DMS153 treated with DMSO at 0.1 percent for 48 hours (cell line): ENCODE data around the gene SSBP3.
A peak's percentile ranks its signal among the peaks of the same experiment; 100 is the strongest.
"Not testable (repeated sequence)": the region's sequence is repeated elsewhere in the genome, so short reads cannot be mapped to it uniquely, and the experiment has no call there.

ENCODE experiments used
- DNase-seq: peaks from one replicate; lab custom pipeline; 2025; ENCODE audit not compliant: unreplicated experiment; lab: John Stamatoyannopoulos, UW

SSBP3 gene

GRCh38 chr1:54353959-54354358 lies 52.2 kb downstream of the SSBP3 start:
- DNase-seq: no peak

GRCh38 chr1:54352755-54353154 lies 53.4 kb downstream of the SSBP3 start:
- DNase-seq: no peak

DNA sequence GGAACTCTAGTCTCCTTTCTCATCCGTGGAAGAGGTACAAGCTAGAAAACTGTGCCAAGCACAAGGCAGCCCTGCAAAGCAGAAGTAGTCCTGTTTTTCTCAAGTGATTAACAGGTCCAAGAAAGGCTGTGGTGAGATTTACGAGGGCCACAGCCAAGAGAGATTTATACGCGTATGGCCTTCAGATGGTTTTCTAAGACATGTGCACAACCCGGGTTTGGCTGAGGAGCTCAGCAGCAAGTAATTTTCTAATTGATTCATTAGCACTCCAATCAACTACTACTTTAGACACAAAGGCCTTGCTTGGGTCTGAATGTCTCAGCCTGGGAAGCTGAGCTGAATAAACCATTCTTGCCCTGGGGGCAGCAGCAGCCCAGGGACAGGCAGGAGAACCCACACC lies 55.8 kb downstream of the SSBP3 start:
- DNase-seq: no peak

- DNase-seq: no peak
These were observed 57.5 kb downstream of the SSBP3 start for GRCh38 chr1:54348700-54349021.

DNA sequence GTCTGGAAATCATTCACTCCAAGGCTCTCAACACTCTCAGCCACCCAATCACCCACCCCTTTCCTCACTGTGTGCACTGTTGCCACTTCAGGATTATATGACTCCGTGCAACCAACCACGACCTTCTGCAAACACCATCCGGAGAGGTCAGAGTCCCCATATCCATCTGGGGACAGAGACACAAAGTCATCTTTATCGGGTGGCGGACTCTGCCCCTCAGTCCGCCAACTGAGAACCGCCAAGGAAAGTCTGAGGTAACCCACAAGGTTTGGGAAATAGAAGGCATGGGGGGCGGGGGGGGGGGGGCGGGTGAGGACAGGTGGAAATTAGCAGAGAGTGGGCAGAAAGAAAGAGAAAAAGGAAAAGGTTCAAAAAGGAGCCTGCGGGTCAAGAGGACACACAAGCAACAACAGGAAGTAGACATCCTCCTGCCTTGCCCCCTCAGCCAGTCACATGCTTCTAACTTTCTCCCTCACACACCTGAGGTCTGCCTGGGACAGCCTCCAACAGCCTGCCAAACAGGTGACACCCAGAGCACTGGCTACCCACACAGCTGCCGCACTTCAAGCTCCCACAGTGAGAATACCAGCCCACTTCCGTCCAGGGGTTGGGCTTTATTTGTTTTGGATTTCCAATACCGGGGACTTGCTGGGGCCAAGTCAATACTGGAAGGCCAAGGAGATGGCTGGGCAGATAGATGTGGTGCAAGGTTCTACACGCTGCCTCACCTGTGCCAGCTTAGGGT lies 58.1 kb downstream of the SSBP3 start:
- DNase-seq: peak; percentile 52

DNA sequence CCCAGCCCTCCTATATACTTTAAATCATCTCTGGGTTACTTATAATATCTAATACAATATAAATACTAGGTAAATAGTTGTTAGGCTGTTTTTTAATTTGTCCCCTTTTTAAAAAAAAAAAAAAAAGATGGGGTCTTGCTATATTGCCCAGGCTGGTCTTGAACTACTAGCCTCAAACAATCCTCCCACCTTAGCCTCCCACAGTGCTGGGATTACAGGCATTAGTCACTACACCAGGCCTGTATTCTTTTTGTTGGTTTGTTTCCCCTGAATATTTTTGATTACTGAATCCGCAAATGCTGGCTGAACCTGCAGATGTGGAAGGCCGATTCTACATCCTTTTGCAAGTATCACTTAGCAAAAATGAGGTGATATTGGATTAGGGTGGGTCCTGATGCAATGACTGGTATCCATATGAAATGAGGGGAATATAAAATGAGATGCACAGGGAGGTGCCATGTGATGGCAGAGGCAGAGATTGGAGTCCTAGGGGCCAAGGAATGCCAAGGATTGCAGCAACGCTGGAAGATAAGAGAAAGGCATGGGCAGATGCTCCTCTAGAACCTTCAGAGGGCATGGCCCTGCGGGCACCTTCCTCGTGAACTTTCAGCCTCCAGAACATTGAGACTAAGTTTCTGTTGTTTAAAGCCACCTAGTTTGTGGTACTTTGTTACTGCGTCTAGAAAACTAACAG lies 58.8 kb downstream of the SSBP3 start:
- DNase-seq: no peak

- not testable (repeated sequence) for DNase-seq
These were observed 60.6 kb downstream of the SSBP3 start for GRCh38 chr1:54345548-54345947.

DNA sequence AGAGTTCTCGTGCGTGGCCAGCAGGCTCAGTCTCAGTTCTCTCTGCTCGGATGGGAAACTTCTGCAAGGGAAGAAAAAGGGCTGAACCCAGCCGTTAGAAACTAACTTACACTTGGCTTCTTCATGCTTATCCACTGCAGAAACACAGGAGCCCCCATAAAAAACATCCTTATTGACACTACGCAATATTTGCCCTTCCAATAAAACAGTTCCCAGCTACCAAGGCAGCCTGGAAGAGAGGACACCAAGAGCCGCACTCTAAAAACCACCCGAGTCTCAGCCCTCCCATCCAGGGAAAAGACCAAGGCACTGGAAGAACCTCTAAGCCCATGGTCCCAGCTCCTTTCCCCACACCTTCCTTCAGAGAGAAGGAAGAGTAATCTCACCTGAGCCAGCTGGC lies 61.1 kb downstream of the SSBP3 start:
- DNase-seq: no peak

- DNase-seq: no peak
These were observed 63.2 kb downstream of the SSBP3 start for GRCh38 chr1:54342742-54343687.

- no peak for DNase-seq
These were observed 63.9 kb downstream of the SSBP3 start for GRCh38 chr1:54342288-54342687.

DNA sequence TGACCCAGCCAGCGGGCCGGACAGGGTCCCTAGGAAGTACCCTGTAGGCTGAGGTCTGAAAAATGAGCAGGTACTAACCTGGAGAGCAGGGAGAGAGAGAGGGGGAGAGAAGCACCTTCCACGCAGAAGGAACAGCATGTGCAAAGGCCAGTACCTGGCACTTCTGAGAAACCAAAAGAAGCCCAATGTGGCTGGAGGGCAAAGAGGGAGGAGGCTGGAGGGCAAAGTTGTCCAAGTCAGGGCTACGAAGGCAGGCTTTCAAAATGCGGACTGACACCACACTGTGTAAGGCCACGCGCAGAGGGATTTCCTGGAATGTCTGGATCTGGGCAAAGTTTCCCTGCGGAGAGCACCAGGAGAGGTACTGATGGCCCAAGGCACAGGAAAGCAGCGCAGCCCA lies 64.4 kb downstream of the SSBP3 start:
- no peak for DNase-seq

GRCh38 chr1:54340878-54341277 lies 65.3 kb downstream of the SSBP3 start:
- no peak for DNase-seq

DNA sequence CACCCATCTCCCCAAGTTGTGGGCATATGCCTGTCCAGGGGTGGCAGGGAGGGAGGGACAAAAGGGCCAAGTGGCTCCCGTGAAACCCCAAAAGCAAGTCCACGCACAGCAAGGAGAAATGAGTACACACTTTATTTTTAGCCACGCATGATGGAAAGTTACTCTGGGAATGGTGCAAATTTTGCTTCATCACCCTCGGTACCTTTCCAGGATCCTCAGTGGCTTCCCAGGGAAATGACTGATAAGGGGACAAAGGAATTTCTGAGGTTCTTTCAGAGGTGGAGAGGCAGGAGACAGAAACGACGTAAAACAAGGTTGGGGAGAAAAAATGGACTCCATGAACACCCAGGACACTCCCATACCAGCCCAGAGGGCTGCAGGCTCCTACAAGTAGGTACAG lies 65.8 kb downstream of the SSBP3 start:
- DNase-seq: no peak

DNA sequence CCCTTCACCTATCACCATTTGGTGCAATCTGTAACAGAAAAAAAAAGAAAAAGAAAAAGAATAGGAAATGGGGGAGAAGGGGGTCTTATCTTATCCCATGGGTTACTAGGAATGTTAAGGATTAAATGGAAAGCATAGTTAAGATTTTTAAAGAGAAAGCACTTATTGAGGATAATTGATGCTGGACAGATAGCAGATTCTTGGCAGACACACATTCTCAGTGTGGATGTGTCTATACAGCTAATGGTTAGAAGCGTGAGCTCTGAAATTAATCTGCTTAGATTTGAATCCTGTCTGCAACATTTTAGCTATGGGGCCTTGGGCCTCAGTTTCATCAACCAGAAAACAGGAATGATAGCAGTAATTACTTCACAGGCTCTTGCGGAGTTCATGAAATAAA lies 67.1 kb downstream of the SSBP3 start:
- no peak for DNase-seq

DNA sequence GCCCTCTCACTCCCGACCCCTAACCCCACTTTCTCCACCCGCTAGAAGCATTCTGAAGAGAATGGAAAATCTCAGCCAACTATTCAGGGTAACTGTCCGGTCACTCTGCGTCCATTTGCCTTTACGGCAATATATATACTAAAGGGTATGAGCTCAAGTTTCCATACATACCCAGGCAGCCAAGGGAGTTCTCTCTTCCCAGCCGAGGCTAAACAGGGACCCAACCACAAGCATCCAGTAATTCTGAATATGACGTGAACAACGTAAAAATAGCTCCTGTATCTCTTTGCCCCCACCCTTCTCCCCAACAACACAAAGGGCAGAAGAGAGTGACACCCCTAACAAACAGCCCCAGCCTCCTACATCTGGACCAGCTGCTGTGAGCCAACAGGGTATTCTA lies 67.7 kb downstream of the SSBP3 start:
- DNase-seq: no peak

DNA sequence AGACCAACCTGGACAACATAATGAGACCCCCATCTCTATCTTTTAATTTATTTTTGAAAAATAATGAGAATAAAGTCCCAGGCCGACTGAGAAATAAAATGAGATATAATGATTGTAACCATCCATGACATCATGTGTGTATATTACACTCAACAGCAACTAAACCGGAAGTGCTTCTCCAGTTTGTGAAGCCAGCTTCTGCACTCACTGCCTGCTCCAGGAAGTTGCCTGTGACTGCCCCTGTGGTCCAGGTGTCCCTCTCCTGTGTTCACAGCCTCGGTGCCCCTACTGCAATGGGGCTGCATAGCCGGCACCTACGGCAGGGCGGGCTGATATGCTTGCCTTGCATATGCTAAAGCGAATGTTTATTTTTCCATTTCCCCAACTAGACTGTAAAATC lies 68.3 kb downstream of the SSBP3 start:
- peak; percentile 25 for DNase-seq

- DNase-seq: no peak
These were observed 69.2 kb downstream of the SSBP3 start for GRCh38 chr1:54337034-54337433.

DNA sequence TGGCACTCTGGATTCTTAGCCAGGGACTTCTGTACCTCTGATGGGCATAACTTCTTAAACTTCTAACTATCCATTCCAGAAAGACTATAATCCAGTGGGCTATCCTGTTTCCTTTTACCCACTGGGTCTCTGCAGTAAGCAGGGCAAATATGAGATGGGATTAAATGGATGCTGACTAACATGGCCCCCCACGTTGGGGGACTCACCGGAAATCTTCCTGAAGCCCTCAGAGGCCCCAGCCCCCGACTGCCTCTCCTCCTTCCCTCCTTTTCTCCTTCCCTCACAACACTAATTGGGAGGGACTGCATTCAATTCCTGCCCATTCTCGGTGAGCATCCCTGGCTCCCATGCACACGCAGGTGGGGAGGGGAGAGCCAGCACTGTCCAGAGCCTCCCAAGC lies 70.1 kb downstream of the SSBP3 start:
- no peak for DNase-seq

- DNase-seq: no peak
These were observed 70.5 kb downstream of the SSBP3 start for GRCh38 chr1:54335755-54336108.

GRCh38 chr1:54335011-54335754 lies 71.0 kb downstream of the SSBP3 start:
- no peak for DNase-seq
